Measurements from ENCODE around the gene MTURN.

DNA sequence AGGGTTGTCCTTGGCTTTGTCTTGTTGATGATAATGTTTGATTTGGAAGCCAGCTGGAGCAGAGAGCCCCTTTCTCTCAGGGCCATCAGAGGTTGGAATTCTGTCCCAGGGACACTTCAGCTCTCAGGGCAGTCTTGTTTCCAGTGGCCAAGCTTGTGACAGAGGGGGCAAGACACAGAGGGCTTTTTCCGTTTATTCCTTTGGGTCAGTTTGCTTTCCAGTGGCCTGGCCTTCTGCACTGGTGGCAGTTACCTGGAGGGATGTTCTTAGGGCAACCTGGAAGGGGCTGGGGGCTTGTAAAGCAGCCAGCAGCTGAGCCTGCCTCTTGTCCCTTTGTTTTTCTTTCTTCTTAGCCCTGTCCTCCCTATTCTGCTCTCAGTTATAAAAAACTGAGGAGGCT is 62.7 kb downstream of the MTURN start:
- no peak for TF ChIP-seq POLR2AphosphoS5 (IDR thresholded peaks at IDR 0.05)
- TF ChIP-seq, protein P1, sequence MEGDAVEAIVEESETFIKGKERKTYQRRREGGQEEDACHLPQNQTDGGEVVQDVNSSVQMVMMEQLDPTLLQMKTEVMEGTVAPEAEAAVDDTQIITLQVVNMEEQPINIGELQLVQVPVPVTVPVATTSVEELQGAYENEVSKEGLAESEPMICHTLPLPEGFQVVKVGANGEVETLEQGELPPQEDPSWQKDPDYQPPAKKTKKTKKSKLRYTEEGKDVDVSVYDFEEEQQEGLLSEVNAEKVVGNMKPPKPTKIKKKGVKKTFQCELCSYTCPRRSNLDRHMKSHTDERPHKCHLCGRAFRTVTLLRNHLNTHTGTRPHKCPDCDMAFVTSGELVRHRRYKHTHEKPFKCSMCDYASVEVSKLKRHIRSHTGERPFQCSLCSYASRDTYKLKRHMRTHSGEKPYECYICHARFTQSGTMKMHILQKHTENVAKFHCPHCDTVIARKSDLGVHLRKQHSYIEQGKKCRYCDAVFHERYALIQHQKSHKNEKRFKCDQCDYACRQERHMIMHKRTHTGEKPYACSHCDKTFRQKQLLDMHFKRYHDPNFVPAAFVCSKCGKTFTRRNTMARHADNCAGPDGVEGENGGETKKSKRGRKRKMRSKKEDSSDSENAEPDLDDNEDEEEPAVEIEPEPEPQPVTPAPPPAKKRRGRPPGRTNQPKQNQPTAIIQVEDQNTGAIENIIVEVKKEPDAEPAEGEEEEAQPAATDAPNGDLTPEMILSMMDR (IDR thresholded peaks at IDR 0.05), result no peak
- TF ChIP-seq POLR2A (IDR thresholded peaks at IDR 0.05), result no peak
